Glutamatergic neuron (in vitro differentiated cells): Measurements from ENCODE around the gene RPS6KC1. TPM values are rescaled to one million over a fixed set of nuclear protein-coding genes. Genes with fewer than 3 reads are reported as not detected.
"Not testable (repeated sequence)": the region's sequence is repeated elsewhere in the genome, so short reads cannot be mapped to it uniquely, and the experiment has no call there.

Source experiments
- DNase-seq: peaks from one replicate; pipeline ENCODE4 v3.0.0; 2022
- H3K27ac Mint-ChIP-seq: one replicate; pipeline ENCODE4 v1.8.0; 2020; ENCODE audit warnings: mild to moderate bottlenecking, mixed read lengths, inconsistent platforms; ENCODE audit not compliant: unreplicated experiment
- H3K27me3 Mint-ChIP-seq: one replicate; pipeline ENCODE4 v1.8.0; 2020; ENCODE audit warnings: mild to moderate bottlenecking, moderate library complexity, mixed read lengths, inconsistent platforms; ENCODE audit not compliant: unreplicated experiment
- H3K36me3 Mint-ChIP-seq: one replicate; pipeline ENCODE4 v1.8.0; 2020; ENCODE audit warnings: mild to moderate bottlenecking, mixed read lengths, inconsistent platforms; ENCODE audit not compliant: unreplicated experiment
- H3K4me1 Mint-ChIP-seq: one replicate; pipeline ENCODE4 v1.8.0; 2020; ENCODE audit warnings: mild to moderate bottlenecking, low read depth, mixed read lengths, inconsistent platforms; ENCODE audit not compliant: unreplicated experiment
- H3K4me3 Mint-ChIP-seq: one replicate; pipeline ENCODE4 v1.8.0; 2020; ENCODE audit warnings: mild to moderate bottlenecking, mixed read lengths, inconsistent platforms; ENCODE audit not compliant: unreplicated experiment
- H3K9me3 Mint-ChIP-seq: one replicate; pipeline ENCODE4 v1.8.0; 2020; ENCODE audit warnings: mild to moderate bottlenecking, moderate library complexity, mixed read lengths, inconsistent platforms; ENCODE audit not compliant: unreplicated experiment
- total RNA-seq: library from RNA; stranded (reverse); fragmentation: NEBNext Ultra II Directional; extraction: Animal tissue kit (Norgen Biotek cat#: 25700); gene quantifications from one replicate; pipeline ENCODE4 v1.2.1, GENCODE V29; 2021; ENCODE audit not compliant: unreplicated experiment
- TF ChIP-seq, protein P1 (sequence below): fragments of 200-600 bp; sonication (generic); IDR thresholded peaks from one replicate; pipeline ENCODE4 v1.5.0; 2021; ENCODE audit not compliant: partially characterized antibody, unreplicated experiment

The RPS6KC1 gene
- total RNA-seq, 1 donor from 2014 or later, result 23.9 TPM

DNA sequence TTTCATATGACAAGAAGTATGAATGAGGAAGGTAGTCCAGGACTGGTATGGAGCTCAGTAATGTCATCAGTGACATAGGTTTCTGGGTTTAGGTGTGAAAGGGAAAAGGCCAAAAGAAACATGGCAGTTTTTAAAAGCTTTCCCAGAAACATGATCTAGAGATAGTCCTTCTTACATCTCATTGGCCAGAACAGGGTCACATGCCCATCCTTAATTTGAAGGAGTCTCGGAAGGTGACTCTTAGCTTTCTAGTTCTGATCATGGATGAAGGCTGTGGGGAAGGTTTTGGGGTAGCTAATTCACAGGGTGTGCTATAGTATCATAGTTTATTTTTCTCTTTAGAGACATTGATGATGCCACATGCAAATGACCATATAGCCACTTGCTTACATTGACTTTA, 55.3 kb downstream of the RPS6KC1 start:
- peaks cover 2% of the 10 kb centered on the region for H3K4me1 Mint-ChIP-seq
- no peak overlapping the region for H3K4me3 Mint-ChIP-seq
- no peak for DNase-seq
- no peaks in the 10 kb centered on the region for H3K27me3 Mint-ChIP-seq
- H3K27ac Mint-ChIP-seq, result no peak overlapping the region
- TF ChIP-seq, protein P1, sequence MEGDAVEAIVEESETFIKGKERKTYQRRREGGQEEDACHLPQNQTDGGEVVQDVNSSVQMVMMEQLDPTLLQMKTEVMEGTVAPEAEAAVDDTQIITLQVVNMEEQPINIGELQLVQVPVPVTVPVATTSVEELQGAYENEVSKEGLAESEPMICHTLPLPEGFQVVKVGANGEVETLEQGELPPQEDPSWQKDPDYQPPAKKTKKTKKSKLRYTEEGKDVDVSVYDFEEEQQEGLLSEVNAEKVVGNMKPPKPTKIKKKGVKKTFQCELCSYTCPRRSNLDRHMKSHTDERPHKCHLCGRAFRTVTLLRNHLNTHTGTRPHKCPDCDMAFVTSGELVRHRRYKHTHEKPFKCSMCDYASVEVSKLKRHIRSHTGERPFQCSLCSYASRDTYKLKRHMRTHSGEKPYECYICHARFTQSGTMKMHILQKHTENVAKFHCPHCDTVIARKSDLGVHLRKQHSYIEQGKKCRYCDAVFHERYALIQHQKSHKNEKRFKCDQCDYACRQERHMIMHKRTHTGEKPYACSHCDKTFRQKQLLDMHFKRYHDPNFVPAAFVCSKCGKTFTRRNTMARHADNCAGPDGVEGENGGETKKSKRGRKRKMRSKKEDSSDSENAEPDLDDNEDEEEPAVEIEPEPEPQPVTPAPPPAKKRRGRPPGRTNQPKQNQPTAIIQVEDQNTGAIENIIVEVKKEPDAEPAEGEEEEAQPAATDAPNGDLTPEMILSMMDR, result no peak
- H3K9me3 Mint-ChIP-seq, result no peaks in the 10 kb centered on the region
- H3K36me3 Mint-ChIP-seq, result peaks cover 6% of the 10 kb centered on the region

DNA sequence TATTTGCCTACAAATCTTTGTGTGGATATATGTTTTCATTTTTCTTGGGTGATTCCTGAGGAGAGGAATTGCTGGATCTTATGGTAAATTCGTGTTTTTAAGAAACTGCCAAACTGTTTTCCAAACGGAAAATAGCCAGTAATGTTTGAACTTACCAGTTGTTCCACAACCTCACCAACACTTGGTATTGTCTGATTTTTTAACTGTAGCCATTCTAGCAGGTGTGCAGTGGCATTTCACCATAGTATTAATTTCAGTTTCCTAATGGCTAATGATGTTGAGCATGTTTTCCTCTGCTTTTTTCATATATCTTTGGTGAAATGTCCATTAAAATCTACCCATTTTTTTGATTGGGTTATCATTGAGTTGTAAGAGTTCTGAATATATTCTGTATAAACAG, 56.6 kb downstream of the RPS6KC1 start:
- Mint-ChIP-seq H3K36me3 (peaks cover 6% of the 10 kb centered on the region), H3K27ac (no peak overlapping the region), H3K27me3 (no peaks in the 10 kb centered on the region), H3K4me3 (no peak overlapping the region), H3K4me1 (peaks cover 2% of the 10 kb centered on the region), H3K9me3 (no peaks in the 10 kb centered on the region)
- DNase-seq, result no peak
- TF ChIP-seq, protein P1, result no peak

DNA sequence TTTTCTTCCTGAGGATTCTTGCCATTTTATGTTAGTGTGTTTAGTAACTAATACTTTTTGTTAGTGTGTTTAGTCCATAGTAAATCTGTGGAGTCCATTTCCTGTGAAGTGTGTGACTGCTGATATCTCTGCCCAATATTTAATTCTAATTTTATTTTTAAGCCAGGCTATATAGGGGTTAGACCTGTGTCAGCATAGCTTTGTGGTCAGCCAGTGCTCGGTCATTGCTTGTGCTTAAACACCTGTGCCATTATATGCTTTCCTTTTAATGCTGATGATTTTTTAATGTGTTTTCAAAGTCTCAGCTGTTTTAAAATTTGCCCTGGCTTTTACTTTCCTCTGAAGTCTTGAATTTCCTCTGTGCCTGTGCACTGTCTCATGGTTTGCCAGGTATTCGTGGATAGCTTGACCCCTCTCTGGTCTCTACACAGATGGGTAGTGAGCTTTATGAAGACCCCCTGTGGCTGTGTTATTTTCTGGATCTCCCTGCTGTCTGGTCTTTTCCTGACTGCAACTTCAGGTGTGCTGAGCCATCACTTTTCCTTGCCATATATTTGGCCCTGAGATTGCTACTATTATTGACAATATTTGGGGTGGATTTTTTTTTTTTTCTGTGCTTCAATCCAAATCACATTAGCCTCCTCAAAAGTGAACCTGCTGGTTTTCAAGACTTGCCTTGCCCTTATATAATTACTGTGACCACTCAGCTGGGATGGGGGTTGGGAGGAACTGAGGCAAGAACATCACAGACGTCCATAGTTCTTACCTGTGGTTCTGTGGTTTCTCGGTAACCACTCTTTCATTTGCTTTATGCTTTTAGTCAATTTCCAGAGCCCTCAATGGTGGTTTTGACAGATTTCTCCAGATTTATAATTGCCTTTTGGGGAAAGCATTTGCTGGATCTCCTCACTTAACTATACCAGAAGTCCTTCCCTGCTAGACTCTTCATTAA, 59.6 kb downstream of the RPS6KC1 start:
- TF ChIP-seq, protein P1, result no peak
- Mint-ChIP-seq H3K9me3 (no peaks in the 10 kb centered on the region), H3K36me3 (peaks cover 6% of the 10 kb centered on the region), H3K4me3 (no peak overlapping the region), H3K4me1 (no peaks in the 10 kb centered on the region), H3K27ac (no peak overlapping the region), H3K27me3 (no peaks in the 10 kb centered on the region)
- no peak for DNase-seq

DNA sequence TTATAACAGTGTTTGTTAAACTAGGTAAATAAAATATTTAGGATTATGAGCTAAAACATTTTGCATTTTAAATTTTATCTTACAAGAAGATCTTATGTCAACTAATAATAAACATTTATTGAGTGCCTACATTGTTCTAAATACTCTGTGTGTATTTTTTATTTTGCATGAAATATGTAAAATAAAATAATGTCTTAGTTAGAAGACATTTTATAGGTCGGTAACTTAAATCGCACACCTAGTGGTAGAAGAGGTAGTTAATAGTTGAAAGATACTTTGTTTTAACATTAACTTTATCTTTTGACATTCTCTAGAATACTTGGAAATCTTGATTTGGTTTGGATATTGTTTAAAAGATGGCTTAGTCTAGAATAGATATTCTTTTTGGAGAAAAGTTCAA, 60.5 kb downstream of the RPS6KC1 start:
- no peak overlapping the region for H3K4me3 Mint-ChIP-seq
- TF ChIP-seq, protein P1, result no peak
- H3K9me3 Mint-ChIP-seq, result no peaks in the 10 kb centered on the region
- no peaks in the 10 kb centered on the region for H3K27me3 Mint-ChIP-seq
- H3K4me1 Mint-ChIP-seq, result no peaks in the 10 kb centered on the region
- no peak for DNase-seq
- peaks cover 6% of the 10 kb centered on the region for H3K36me3 Mint-ChIP-seq
- H3K27ac Mint-ChIP-seq, result no peak overlapping the region

DNA sequence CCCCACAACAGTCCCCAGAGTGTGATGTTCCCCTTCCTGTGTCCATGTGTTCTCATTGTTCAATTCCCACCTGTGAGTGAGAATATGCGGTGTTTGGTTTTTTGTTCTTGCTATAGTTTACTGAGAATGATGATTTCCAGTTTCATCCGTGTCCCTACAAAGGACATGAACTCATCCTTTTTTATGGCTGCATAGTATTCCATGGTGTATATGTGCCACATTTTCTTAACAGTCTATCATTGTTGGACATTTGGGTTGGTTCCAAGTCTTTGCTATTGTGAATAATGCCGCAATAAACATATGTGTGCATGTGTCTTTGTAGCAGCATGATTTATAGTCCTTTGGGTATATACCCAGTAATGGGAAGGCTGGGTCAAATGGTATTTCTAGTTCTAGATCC, 61.7 kb downstream of the RPS6KC1 start:
- H3K27me3 Mint-ChIP-seq, H3K36me3 Mint-ChIP-seq, H3K9me3 Mint-ChIP-seq: not testable (repeated sequence)

DNA sequence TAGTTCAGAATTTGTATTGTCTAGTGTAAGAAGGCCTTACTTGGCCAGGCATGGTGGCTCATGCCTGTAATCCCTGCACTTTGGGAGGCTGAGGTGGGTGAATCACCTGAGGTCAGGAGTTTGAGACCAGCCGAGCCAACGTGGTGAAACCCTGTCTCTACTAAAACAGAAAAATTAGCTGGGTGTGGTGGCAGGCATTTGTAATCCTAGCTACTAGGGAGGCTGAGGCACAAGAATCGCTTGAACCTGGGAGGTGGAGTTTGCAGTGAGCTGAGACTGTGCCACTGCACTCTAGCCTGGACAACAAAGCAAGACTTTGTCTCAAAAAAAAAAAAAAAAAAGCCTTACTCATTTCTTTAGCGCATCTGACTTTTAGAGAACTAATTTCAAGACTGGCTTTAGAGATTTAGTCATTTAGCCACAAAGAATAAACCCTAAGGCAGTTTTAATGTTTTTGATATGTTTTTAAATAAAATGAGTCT, 66.7 kb downstream of the RPS6KC1 start:
- H3K9me3 Mint-ChIP-seq, DNase-seq, H3K4me3 Mint-ChIP-seq, H3K27me3 Mint-ChIP-seq, H3K36me3 Mint-ChIP-seq, H3K4me1 Mint-ChIP-seq, H3K27ac Mint-ChIP-seq: not testable (repeated sequence)

More for the DNA sequence above, 61.7 kb downstream of the RPS6KC1 start:
- not testable (repeated sequence) for H3K4me1 Mint-ChIP-seq, DNase-seq, H3K4me3 Mint-ChIP-seq, H3K27ac Mint-ChIP-seq
